ENCODE measurements around the gene GINS2.

Gene GINS2

GRCh38 chr16:85637808-85638647 lies 50.7 kb downstream of the GINS2 start:
- no peak for DNase-seq

GRCh38 chr16:85637061-85637807 lies 51.5 kb downstream of the GINS2 start:
- no peak for DNase-seq

GRCh38 chr16:85636234-85636812 lies 52.4 kb downstream of the GINS2 start:
- no peak for DNase-seq

- DNase-seq, result no peak
Observed at GRCh38 chr16:85635545-85636140, 53.1 kb downstream of the GINS2 start.

GRCh38 chr16:85634747-85635544 lies 53.8 kb downstream of the GINS2 start:
- no peak for DNase-seq

- DNase-seq, result no peak
Observed at GRCh38 chr16:85633888-85634287, 54.9 kb downstream of the GINS2 start.

DNA sequence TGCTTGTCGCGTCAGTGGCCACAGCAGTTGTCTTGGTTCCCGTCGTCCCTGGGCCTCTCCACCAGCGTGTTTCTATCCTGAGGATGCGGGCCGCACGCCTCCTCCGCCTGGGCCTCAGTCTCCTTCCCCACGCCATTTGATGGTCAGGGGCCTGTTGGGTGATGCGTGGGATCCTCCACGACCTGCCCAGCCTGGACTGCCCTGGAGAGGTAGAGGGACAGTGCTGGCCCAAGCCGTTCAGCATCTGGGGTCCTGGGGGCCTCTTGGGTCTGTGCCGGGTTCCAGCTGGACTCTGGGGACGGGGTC lies 55.4 kb downstream of the GINS2 start:
- DNase-seq, result no peak

DNA sequence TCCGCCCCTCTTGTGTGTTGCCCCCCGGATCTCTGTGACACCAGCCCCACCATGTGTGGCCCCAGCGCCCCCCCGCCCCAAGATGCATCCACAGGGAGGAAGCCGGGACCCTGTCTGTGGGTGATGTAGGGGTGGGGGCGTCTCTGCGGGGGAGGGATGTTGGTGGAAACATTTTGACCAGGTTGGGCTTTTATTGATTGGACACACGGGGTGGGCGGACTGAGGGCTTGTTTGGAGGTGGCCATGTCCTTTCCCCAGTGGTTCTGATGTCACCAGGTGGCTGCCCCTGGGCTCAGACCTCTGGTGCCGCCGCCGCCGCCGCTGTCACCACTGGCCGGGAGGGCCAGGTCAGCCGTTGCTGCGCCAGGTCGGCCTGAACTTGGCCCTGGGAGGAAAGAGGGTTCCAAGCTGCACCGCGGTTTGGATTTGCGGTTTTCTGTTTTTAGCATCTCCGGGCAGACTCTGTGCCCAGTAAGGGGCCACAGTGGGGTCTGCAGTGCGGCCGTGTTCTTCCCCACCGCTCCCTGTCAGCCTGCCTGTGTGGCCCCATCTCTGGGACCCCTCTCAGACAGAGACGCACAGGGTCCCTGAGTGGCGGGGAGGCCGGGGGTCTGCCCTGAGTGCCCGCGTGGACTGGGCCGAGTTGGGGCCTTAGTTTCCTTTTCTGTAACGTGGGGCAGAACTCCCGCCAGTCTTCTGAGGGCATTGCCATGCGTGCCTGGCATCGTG lies 55.9 kb downstream of the GINS2 start:
- DNase-seq, result no peak

- DNase-seq, result no peak
Observed at GRCh38 chr16:85631802-85632393, 56.9 kb downstream of the GINS2 start.

- DNase-seq, result no peak
Observed at GRCh38 chr16:85631230-85631629, 57.5 kb downstream of the GINS2 start.

DNA sequence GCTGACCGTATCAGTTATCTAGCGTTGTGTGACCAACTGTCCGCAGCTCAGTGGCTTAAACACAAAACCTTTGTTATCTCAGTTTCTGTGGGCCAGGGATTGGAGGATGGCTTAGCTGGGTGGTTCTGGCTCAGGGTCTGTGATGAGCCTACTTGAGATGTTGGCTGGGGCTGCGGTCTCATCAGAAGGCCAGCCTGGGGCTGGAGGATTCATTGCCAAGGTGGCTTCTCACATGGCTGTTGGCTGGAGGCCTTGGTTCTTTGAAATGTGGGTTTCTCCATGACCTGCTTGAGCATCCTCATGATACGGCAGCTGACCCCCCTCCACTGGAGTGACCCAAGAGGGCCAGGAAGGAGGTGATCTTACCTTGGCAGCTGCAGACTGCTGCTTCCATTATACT lies 58.9 kb downstream of the GINS2 start:
- no peak for DNase-seq

DNA sequence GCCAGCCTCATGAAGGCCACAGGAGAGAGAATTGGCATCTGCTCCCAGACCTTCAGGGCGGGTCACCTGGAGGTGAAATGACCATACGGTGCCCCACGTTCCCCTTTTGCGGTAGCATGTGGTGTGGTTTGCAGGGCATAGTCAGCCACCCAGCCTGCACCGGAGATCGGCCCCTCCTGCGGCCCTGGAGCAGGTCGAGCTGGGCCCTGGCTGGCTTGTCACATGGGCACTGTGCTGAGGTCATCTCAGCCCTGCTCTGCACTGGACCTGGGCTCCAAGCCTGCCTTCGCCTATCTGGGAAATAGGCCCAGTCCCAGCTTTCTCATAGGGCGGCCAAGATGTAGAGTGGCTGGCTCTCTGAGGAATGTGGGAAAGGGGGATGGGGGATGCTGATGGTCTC lies 59.4 kb downstream of the GINS2 start:
- DNase-seq, result no peak

GRCh38 chr16:85628645-85629044 lies 60.1 kb downstream of the GINS2 start:
- DNase-seq, result no peak

- no peak for DNase-seq
Observed at GRCh38 chr16:85628265-85628556, 60.5 kb downstream of the GINS2 start.

DNA sequence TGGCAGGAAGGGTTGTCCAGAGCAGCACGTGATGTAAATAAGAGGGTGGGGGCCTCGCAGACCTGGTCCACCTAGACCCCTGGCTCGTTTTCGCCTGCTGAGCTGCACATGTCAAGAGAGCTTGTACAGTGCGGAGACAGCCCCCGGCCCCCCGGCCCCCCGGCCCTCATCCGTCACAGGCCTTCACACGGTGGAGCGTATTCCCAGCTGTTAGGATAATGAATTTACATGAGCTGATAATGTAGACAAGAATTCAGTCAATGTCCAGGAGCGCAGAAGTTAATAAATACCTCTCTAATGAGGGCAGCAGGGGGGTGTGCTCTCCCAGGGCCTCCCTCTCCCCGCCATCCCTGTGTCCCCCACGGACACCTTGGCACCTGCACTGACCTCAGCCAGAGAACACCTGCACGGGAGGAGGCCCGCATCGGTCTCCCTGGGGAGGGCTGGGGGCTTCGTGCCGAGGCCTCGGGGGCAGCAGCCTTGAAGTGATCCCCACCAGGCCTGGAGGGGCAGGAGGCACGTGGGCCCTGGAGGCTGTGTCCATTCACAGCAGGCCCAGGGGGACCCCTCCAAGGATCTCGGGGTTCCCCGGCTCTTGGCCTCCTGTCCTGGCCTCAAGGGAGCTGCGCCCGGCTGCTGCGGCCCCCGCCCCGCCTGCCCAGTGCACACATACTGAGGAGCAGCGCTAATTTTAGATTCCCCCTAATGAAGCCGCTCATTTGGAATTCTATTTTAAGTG lies 61.1 kb downstream of the GINS2 start:
- DNase-seq, result no peak

- DNase-seq, result no peak
Observed at GRCh38 chr16:85627089-85627488, 61.7 kb downstream of the GINS2 start.
